HG02885 (cell line): ENCODE data around the gene ID2.

Experiments used
- ATAC-seq: cut with Tn5 transposase; IDR thresholded peaks from one replicate; pipeline ENCODE4 v1.9.1; 2021; ENCODE audit warnings: mild to moderate bottlenecking; ENCODE audit not compliant: unreplicated experiment, poor library complexity

The ID2 gene

GRCh38 chr2:8680822-8681760, 765 bp upstream of the ID2 start:
- ATAC-seq, result no peak

- no peak for ATAC-seq
Observed at GRCh38 chr2:8682719-8683667, 1.1 kb downstream of the ID2 start.

- ATAC-seq, result no peak
Observed at GRCh38 chr2:8684540-8684877, 2.7 kb downstream of the ID2 start.

GRCh38 chr2:8684878-8685696, 3.2 kb downstream of the ID2 start:
- ATAC-seq, result peak; percentile 3

- peak; percentile 38 for ATAC-seq
Observed at GRCh38 chr2:8685697-8686358, 4.0 kb downstream of the ID2 start.

GRCh38 chr2:8691859-8692437, 10.1 kb downstream of the ID2 start:
- no peak for ATAC-seq

GRCh38 chr2:8692783-8693156, 10.9 kb downstream of the ID2 start:
- no peak for ATAC-seq

- ATAC-seq, result no peak
Observed at GRCh38 chr2:8693157-8693821, 11.4 kb downstream of the ID2 start.

- no peak for ATAC-seq
Observed at GRCh38 chr2:8694737-8695136, 12.9 kb downstream of the ID2 start.

- no peak for ATAC-seq
Observed at GRCh38 chr2:8697190-8697589, 15.3 kb downstream of the ID2 start.

GRCh38 chr2:8699839-8700238, 18.0 kb downstream of the ID2 start:
- no peak for ATAC-seq

- no peak for ATAC-seq
Observed at GRCh38 chr2:8701681-8702379, 20.0 kb downstream of the ID2 start.

- ATAC-seq, result no peak
Observed at GRCh38 chr2:8704906-8705305, 23.1 kb downstream of the ID2 start.

GRCh38 chr2:8709611-8710010, 27.8 kb downstream of the ID2 start:
- no peak for ATAC-seq

GRCh38 chr2:8710951-8711350, 29.1 kb downstream of the ID2 start:
- ATAC-seq, result no peak

- ATAC-seq, result no peak
Observed at GRCh38 chr2:8714283-8714682, 32.4 kb downstream of the ID2 start.

- no peak for ATAC-seq
Observed at GRCh38 chr2:8714971-8715370, 33.1 kb downstream of the ID2 start.

GRCh38 chr2:8719528-8719927, 37.7 kb downstream of the ID2 start:
- no peak for ATAC-seq
